ENCODE data around the gene EGR1.
"Not testable (repeated sequence)": the region's sequence is repeated elsewhere in the genome, so short reads cannot be mapped to it uniquely, and the experiment has no call there.

EGR1 gene

DNA sequence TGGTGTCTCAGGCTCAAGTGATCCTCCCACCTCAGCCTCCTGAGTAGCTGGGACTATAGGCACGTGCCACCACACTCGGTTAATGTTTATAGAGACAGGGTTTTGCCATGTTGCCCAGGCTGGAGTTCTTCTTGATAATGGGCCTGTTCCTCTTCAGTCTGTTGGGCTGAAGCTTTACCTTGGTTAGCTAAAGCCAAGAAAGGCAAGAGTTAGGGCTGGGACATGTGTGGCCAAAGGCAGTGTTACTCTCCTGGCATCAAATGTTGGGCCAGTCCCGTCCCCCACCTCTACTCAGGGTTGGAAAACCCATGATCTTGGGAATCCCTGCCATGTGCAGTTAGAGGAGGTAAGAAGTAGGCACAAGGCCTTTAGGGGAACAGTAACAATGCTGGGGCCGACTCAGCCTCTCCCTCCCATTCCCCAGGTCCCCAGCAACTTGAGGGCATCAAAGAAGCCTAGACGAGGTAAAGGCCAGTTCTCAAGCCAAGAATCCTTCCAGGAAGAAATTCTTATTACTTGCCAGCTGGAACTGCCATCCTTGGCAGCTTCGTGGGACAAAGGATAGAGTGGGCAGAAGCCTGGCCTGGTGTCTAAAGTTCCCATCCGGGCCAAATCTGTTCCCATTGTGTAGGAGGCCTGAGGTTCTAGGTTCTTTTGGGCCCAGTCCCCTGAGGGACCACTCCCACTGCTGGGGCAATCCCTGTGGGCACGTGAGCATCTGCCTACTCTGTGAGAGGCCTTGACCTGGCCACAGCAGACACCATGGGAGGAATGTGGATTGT, 4.5 kb downstream of the EGR1 start:
- DNase-seq (ENCODE audit: low spot score), result no peak

- no peak for DNase-seq (ENCODE audit: low spot score)
These were observed 5.2 kb downstream of the EGR1 start for GRCh38 chr5:138470322-138471051.

DNA sequence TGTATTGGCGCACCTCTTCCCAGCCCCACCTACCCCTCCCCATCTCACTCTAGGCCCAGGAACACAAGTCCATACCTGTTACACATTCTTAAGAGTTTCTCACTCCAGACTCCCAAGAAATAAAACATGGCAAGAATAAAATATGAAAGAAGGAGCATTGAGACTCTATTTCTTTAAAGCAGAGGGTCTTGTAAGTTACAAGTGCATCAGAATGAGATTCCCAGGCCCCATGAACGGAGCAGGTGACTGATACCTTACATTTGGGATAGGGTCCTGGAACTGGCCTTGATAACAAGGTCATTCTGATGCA, 5.7 kb downstream of the EGR1 start:
- no peak for DNase-seq (ENCODE audit: low spot score)

GRCh38 chr5:138472353-138472752, 7.1 kb downstream of the EGR1 start:
- DNase-seq (ENCODE audit: low spot score), result no peak

GRCh38 chr5:138473151-138473550, 7.9 kb downstream of the EGR1 start:
- not testable (repeated sequence) for DNase-seq (ENCODE audit: low spot score)

DNA sequence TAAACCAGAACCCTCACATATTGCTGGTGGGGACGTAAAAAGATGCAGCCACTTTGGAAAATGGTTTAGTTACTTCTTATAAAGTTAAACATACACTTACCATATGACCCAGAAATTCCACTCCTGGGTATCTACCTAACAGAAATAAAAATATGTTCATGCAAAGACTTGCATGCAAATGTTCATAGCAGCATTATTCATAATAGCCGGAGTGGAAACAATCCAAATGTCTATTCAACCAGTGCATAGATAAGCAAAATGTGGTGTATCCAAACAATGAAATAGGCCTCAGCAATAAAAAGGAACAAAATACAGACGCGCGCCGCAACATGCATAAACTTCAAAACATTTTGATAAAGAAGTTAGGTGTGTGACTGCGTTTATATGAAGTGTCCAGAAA, 11.6 kb downstream of the EGR1 start:
- no peak for DNase-seq (ENCODE audit: low spot score)

DNA sequence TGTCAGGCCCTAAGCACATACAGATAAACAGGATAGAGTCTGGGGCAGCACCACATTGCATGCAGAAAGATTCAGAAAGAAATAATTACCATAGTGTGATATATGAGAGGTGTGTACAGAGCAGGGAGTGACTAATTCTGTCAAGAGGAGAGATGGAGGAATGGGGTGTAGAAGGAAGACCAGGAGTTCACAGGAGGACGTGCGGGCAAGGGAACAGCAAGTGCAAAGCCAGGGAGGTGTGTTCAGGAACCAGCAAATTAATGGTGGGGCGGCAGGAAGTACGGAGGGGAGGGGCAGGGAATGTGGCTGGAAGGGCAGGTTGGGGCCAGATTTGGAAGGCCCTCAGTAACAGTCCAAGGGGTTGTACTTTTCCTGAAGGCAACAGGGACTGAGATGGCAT, 17.4 kb downstream of the EGR1 start:
- DNase-seq (ENCODE audit: low spot score), result no peak

GRCh38 chr5:138488481-138488945, 23.2 kb downstream of the EGR1 start:
- no peak for DNase-seq (ENCODE audit: low spot score)

DNA sequence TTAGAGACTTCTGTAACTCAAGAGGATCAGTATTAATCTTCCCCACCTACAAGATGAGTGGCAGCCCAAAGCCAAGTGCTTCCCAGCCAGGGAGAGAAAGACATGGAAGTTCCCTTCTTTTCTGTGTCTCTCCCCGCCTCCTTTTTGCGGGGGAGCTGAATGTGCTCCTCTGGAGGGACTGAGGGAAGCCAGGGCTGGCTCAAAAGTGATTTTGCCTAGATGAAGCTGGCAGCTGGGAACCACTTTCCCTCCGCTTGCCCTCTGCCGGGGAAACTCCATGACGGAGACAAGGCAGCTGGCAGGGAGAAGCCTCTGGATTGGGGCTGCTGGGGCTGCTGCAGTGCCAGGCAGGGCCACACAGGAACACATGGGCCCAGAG, 24.4 kb downstream of the EGR1 start:
- peak; percentile 58 for DNase-seq (ENCODE audit: low spot score)

- DNase-seq (ENCODE audit: low spot score), result peak; percentile 41
These were observed 25.5 kb downstream of the EGR1 start for GRCh38 chr5:138490648-138491283.

DNA sequence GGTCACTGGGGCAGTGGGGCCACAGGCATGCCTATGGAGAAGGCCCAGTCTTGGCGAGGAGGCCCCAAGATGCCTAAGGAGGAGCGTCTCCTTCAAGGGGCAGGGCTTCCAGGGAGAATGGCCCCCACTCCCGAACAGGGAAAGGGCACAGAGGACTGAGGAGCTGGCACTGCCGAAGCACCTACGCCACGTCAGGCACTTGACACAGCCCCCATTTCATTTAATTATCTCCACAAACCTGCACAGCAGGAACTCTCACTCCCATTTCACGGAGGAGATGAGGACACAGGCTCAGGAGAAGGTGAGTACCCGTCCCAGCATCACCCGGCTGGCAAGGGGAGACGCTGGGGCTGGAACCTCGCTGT, 26.0 kb downstream of the EGR1 start:
- no peak for DNase-seq (ENCODE audit: low spot score)

DNA sequence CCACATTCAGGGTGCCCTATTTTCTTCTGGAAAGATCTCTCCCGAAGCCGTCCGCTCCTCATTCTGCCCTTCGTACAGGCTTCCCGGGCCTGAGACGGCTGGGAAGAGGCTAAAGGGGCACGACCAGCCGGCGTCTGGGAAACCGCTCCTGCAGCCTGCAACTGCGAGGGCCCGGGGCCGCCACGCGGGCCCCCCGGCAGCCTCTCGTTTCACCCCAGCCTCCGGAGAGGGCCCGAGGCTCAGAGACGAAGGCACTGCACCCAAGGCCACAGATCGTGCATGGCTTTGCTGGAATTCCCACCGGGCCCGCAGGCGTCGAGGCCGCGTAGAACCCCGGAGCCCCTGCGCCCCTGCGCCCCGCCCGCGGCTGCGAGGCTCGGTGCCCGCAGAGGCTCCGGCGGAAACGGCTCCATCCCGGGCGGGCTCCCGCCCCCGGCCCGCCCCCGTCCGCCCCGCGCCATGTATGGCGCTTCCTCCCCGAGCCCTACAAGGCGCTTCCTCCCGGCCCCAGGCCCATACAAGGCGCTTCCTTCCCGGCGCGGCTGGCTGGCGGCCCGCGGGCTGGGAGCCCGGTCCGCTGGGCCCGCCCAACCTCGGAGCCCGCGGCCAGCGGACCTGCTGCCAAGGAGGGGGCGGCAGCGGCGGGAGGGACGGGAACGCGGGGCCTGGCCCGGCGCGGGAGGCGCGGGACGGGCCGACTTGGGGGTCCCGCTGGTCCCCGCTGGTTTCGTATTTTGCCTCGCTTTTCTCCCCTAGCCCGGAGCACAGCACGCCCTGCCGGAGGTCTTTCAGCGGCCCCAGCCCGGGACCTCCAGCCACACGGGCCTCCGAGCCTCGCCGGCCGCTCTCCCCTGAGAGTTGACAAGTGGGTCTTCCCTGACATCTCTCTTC, 26.6 kb downstream of the EGR1 start:
- DNase-seq (ENCODE audit: low spot score), result peak; percentile 95

DNA sequence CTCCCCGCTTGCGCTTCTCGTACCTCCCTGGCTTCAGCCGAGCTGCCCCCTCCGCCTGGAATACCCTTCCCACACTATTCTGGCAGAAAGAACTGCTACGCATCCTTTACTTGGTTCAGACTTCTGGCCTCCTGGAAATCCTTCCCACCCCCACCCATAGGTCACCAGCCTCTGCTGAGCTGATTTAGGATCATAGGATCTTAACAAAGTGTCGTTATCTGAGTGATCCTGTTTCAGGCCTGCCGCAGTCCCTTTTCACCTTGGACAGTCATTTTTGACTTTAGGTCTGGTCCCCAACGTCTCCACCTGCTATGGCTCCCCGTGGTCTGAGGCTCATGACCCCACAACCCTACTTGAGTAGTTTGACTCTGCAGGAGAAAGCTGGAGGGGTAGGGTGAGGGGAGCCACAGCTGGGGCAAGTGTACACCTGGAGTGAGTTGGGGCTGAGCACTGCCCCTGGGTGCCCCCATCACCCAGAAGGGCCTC, 27.3 kb downstream of the EGR1 start:
- no peak for DNase-seq (ENCODE audit: low spot score)

DNA sequence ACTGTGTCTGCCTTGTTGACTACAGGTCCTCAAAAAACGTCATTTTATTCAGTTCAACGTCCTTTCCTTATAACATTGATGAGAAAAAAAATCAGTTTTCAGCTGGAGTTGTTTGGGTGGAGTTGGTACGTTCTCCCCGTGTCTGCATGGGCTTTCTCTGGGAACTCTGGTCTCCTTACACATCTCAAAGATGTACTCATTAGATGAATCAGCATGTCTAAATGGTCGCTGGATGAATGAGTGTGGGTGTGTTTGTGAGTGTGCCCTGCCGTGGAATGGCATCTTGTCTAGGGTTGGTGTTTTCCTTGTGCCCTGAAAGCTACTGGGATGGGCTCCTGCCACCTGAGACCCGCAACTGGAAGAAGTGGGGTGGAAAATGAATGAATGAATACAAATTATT, 30.1 kb downstream of the EGR1 start:
- no peak for DNase-seq (ENCODE audit: low spot score)

DNA sequence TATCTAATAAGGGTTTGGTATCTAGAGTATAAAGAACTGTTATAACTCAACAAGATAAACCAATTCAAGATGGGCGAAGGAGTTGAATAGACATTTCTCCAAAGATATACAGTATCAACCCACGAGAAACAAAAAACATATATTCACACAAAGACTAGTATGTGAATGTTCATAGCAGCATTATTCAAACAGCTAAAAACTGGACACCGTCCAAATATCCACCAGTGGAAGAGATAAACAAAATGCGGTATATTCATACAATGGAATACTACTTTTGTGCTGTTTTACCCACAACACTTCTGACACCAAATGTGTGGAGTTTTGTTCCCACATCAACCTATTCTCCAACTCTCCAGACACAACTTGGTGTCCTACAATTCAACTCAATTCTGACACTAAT, 33.1 kb downstream of the EGR1 start:
- no peak for DNase-seq (ENCODE audit: low spot score)

DNA sequence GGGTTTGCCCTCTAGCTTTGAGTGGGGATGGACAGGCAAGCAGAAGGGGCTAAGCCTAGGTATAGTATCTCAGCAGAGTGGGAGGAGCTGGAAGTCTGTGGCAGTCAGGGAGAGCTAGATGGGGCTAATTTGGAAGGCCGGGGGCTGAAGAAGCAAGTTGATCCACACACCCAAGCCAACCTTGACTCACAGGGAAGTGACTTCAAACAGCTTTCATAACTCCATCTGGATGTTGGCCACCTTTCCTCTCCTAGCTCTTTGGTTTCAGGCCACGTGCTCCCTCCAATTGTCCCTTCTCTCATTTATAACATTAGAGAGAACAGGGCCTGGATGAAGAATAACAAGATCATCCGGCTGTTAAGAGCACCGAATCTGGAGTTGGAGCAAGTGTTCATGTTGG, 36.8 kb downstream of the EGR1 start:
- no peak for DNase-seq (ENCODE audit: low spot score)

- no peak for DNase-seq (ENCODE audit: low spot score)
These were observed 37.2 kb downstream of the EGR1 start for GRCh38 chr5:138502521-138502920.

- peak; percentile 86 for DNase-seq (ENCODE audit: low spot score)
These were observed 38.4 kb downstream of the EGR1 start for GRCh38 chr5:138503487-138504270.

DNA sequence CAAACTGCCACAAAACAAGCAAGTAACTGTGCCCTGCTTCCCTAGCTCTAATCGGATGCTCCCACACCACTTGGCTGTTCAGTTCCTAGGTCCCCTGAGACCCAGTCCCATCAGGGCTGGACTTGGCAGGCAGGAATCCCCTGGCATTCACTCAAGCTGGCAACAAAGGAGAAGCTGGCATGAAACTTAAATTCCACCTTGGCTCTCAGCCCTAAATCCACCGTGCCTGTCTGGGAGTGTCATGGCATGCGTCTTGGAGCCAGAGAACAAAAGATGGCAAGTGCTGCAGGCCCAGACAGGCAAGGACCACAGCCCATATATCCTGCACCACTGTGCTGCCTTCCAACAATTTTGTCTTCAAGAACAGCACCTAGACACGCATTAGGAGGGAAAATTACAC, 39.5 kb downstream of the EGR1 start:
- peak; percentile 49 for DNase-seq (ENCODE audit: low spot score)

- DNase-seq (ENCODE audit: low spot score), result no peak
These were observed 41.4 kb downstream of the EGR1 start for GRCh38 chr5:138506370-138507306.

Measured in Ammon's horn (tissue), 1 donor.